Tibial artery (tissue), 4 donors: ENCODE data around the gene SUSD3.
A peak's percentile ranks its signal among the peaks of the same experiment; 100 is the strongest.

Source experiments
- DNase-seq, 2 donors: peaks; one replicate each; pipeline ENCODE4 v3.0.0-alpha.2; 2019
- H3K27ac ChIP-seq, 2 donors: fragments of 200-600 bp; sonication (generic) in 1 of 2; 1 replicate in 1 of 2; 2 replicates in 1 of 2; pipeline ENCODE4 v1.5.1; 2018 to 2019; ENCODE audit warnings: mild to moderate bottlenecking in 1 of 2
- H3K27me3 ChIP-seq, 2 donors: fragments of 200-600 bp; sonication (generic) in 1 of 2; one replicate each; pipeline versions ENCODE4 v1.5.1 to v1.6.0; 2016 to 2019
- H3K36me3 ChIP-seq, 3 donors: fragments of 200-600 bp; sonication (generic) in 2 of 3; one replicate each; pipeline ENCODE4 v1.5.1; 2016 to 2019; ENCODE audit warnings: mild to moderate bottlenecking in 2 of 3
- H3K4me1 ChIP-seq, 4 donors: fragments of 200-600 bp; sonication (generic) in 2 of 4; 1 replicate in 3 of 4; 2 replicates in 1 of 4; pipeline ENCODE4 v1.5.1; 2016 to 2019
- H3K4me3 ChIP-seq, 2 donors: fragments of 200-600 bp; sonication (generic) in 1 of 2; 1 replicate in 1 of 2; 2 replicates in 1 of 2; pipeline ENCODE4 v1.5.1; 2018 to 2019; ENCODE audit warnings: mild to moderate bottlenecking in 2 of 2
- H3K9me3 ChIP-seq, 3 donors: fragments of 200-600 bp; sonication (generic) in 1 of 3; one replicate each; pipeline ENCODE4 v1.5.1; 2016 to 2019
- CTCF ChIP-seq, 2 experiments: fragments of 200-600 bp in 1 of 2; fragments of 450-650 bp in 1 of 2; IDR thresholded peaks; one replicate each; pipeline ENCODE4 v1.5.1; 2017 to 2019; ENCODE audit warnings: antibody characterized with exemption in 2 of 2, mild to moderate bottlenecking in 1 of 2, moderate library complexity in 1 of 2
- intact Hi-C: fragments of 100-400 bp; cut with DNase I; formaldehyde crosslinking; loops from one replicate; pipeline ENCODE4 v1.15.0; 2023; ENCODE audit warnings: low total_unique reads

Gene SUSD3

GRCh38 chr9:93064392-93065134 is 6.1 kb downstream of the SUSD3 start:
- H3K27me3 ChIP-seq = no peaks in the 10 kb centered on the region
- H3K4me1 ChIP-seq = peaks cover 0 to 22% (median 17%) of the 10 kb centered on the region in 4 donors
- intact Hi-C loops = no loop called here
- DNase-seq = no peak
- no peak overlapping the region for H3K27ac ChIP-seq
- no peaks in the 10 kb centered on the region for H3K36me3 ChIP-seq
- TF ChIP-seq CTCF (IDR thresholded peaks at IDR 0.05) = no peak
- H3K4me3 ChIP-seq = no peak overlapping the region
- no peaks in the 10 kb centered on the region for H3K9me3 ChIP-seq

- peak in 1 of 2 donors; percentile 45 for DNase-seq
- TF ChIP-seq CTCF (IDR thresholded peaks at IDR 0.05) = no peak
- intact Hi-C loops = no loop called here
- Histone ChIP-seq H3K27me3 (no peaks in the 10 kb centered on the region), H3K4me3 (no peak overlapping the region), H3K9me3 (no peaks in the 10 kb centered on the region), H3K36me3 (no peaks in the 10 kb centered on the region), H3K4me1 (peaks cover 0 to 15% (median 14%) of the 10 kb centered on the region in 4 donors), H3K27ac (no peak overlapping the region)
Measured at GRCh38 chr9:93065135-93065720, 6.7 kb downstream of the SUSD3 start.

GRCh38 chr9:93066978-93067603 is 8.6 kb downstream of the SUSD3 start:
- Histone ChIP-seq H3K27me3 (no peaks in the 10 kb centered on the region), H3K4me3 (no peak overlapping the region), H3K36me3 (no peaks in the 10 kb centered on the region), H3K9me3 (no peaks in the 10 kb centered on the region), H3K27ac (no peak overlapping the region), H3K4me1 (peaks cover 0 to 19% (median 10%) of the 10 kb centered on the region in 4 donors)
- intact Hi-C loops = no loop called here
- no peak for TF ChIP-seq CTCF (IDR thresholded peaks at IDR 0.05)
- no peak for DNase-seq

- Histone ChIP-seq H3K27me3 (no peaks in the 10 kb centered on the region), H3K4me1 (peaks cover 0 to 29% (median 20%) of the 10 kb centered on the region in 4 donors), H3K9me3 (no peaks in the 10 kb centered on the region), H3K36me3 (no peaks in the 10 kb centered on the region), H3K4me3 (no peak overlapping the region), H3K27ac (no peak overlapping the region)
- DNase-seq = no peak
- intact Hi-C loops = no loop called here
- TF ChIP-seq CTCF (IDR thresholded peaks at IDR 0.05) = no peak
Measured at GRCh38 chr9:93068956-93069355, 10.5 kb downstream of the SUSD3 start.

- DNase-seq = no peak
- H3K4me3 ChIP-seq = no peak overlapping the region
Measured at GRCh38 chr9:93071464-93071863, 13.0 kb downstream of the SUSD3 start.

More at GRCh38 chr9:93071464-93071863, 13.0 kb downstream of the SUSD3 start:
- H3K27me3 ChIP-seq = no peaks in the 10 kb centered on the region
- TF ChIP-seq CTCF (IDR thresholded peaks at IDR 0.05) = no peak
- intact Hi-C loops = no loop called here
- H3K9me3 ChIP-seq = no peaks in the 10 kb centered on the region
- H3K4me1 ChIP-seq = peaks cover 0 to 18% (median 15%) of the 10 kb centered on the region in 4 donors
- no peaks in the 10 kb centered on the region for H3K36me3 ChIP-seq
- H3K27ac ChIP-seq = peak overlapping the region in 1 of 2 donors; percentile 42
